NT2/D1 (cell line): ENCODE results near the gene PRDX5.
A peak's percentile ranks its signal among the peaks of the same experiment; 100 is the strongest.

Experiments used
- DNase-seq: peaks from one replicate; pipeline ENCODE4 v3.0.0-alpha.2; 2011; ENCODE audit warnings: low read depth, low spot score
- H3K27me3 ChIP-seq: 2 replicates; pipeline ENCODE4 v1.6.0; 2011; ENCODE audit warnings: mild to moderate bottlenecking; ENCODE audit not compliant: insufficient read length, insufficient read depth
- H3K36me3 ChIP-seq: 2 replicates; pipeline ENCODE4 v1.6.1; 2011; ENCODE audit warnings: mild to moderate bottlenecking, low read length, mixed read lengths; ENCODE audit not compliant: insufficient read depth, insufficient read length
- H3K4me1 ChIP-seq: 2 replicates; pipeline ENCODE4 v1.5.1; 2011; ENCODE audit not compliant: insufficient read depth, insufficient read length
- H3K4me3 ChIP-seq: 2 replicates; pipeline ENCODE4 v1.5.1; 2011; ENCODE audit warnings: low read depth; ENCODE audit not compliant: insufficient read length
- H3K9ac ChIP-seq: 2 replicates; pipeline ENCODE4 v1.6.0; 2011; ENCODE audit warnings: low read depth; ENCODE audit not compliant: insufficient read length
- H3K9me3 ChIP-seq: 2 replicates; pipeline ENCODE4 v1.5.1; 2011; ENCODE audit warnings: mild to moderate bottlenecking, low read length; ENCODE audit not compliant: insufficient read depth
- SUZ12 ChIP-seq: IDR thresholded peaks from 2 replicates; pipeline ENCODE4 v1.6.1; 2011; ENCODE audit not compliant: insufficient read length, insufficient read depth; ENCODE audit errors: extremely low read depth
- YY1 ChIP-seq: IDR thresholded peaks from 2 replicates; pipeline ENCODE4 v1.6.1; 2011; ENCODE audit not compliant: insufficient read length, insufficient read depth
- ZNF274 ChIP-seq: IDR thresholded peaks from 2 replicates; pipeline ENCODE4 v1.6.1; 2011; ENCODE audit warnings: mild to moderate bottlenecking, low read depth, low read length

PRDX5 gene

GRCh38 chr11:64286801-64287159 is 31.1 kb upstream of the PRDX5 start:
- TF ChIP-seq ZNF274, result no peak
- TF ChIP-seq SUZ12, result no peak
- no peak for TF ChIP-seq YY1
- Histone ChIP-seq H3K9ac (no peak overlapping the region), H3K9me3 (no peaks in the 10 kb centered on the region), H3K36me3 (peaks cover 20% of the 10 kb centered on the region), H3K4me3 (no peak overlapping the region), H3K4me1 (peaks cover 6% of the 10 kb centered on the region), H3K27me3 (peaks cover 28% of the 10 kb centered on the region)
- no peak for DNase-seq

DNA sequence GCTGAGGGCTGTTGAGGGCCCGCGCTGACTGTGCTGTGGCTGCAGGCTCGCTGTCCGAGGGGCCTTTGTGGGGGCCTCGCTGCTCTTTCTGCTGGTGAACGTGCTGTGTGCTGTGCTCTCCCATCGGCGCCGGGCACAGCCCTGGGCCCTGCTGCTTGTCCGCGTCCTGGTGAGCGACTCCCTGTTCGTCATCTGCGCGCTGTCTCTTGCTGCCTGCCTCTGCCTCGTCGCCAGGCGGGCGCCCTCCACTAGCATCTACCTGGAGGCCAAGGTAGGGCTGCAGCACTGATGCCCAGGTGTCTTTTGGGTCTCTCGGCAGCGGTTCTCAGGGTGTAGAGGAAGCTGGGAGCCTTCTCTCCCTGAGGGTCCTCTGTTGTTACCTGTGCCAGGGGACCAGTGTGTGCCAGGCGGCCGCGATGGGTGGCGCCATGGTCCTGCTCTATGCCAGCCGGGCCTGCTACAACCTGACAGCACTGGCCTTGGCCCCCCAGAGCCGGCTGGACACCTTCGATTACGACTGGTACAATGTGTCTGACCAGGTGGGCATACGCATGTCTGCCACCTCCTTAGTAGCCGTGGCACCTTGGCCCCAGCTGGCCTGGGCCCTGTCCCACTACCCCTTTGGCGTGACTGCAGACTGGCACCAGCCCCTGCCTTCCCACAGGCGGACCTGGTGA is 30.1 kb upstream of the PRDX5 start:
- H3K9ac ChIP-seq, result no peak overlapping the region
- H3K9me3 ChIP-seq, result no peaks in the 10 kb centered on the region
- TF ChIP-seq ZNF274 (no peak), YY1 (no peak), SUZ12 (no peak)
- no peak overlapping the region for H3K4me3 ChIP-seq
- no peak for DNase-seq
- peaks cover 13% of the 10 kb centered on the region for H3K36me3 ChIP-seq
- peaks cover 38% of the 10 kb centered on the region for H3K27me3 ChIP-seq
- H3K4me1 ChIP-seq, result peaks cover 11% of the 10 kb centered on the region

GRCh38 chr11:64288353-64288750 is 29.6 kb upstream of the PRDX5 start:
- no peaks in the 10 kb centered on the region for H3K9me3 ChIP-seq
- no peak overlapping the region for H3K9ac ChIP-seq
- H3K4me1 ChIP-seq, result peaks cover 11% of the 10 kb centered on the region
- DNase-seq, result no peak
- H3K36me3 ChIP-seq, result peaks cover 13% of the 10 kb centered on the region
- TF ChIP-seq SUZ12, result no peak
- no peak for TF ChIP-seq YY1
- TF ChIP-seq ZNF274, result no peak
- H3K4me3 ChIP-seq, result no peak overlapping the region
- peaks cover 44% of the 10 kb centered on the region for H3K27me3 ChIP-seq

GRCh38 chr11:64289002-64289564 is 28.8 kb upstream of the PRDX5 start:
- no peak for DNase-seq
- no peak overlapping the region for H3K9ac ChIP-seq
- peaks cover 51% of the 10 kb centered on the region for H3K27me3 ChIP-seq
- H3K4me3 ChIP-seq, result no peak overlapping the region
- H3K9me3 ChIP-seq, result no peaks in the 10 kb centered on the region
- TF ChIP-seq ZNF274, result no peak
- TF ChIP-seq YY1, result no peak
- TF ChIP-seq SUZ12, result no peak
- peaks cover 13% of the 10 kb centered on the region for H3K36me3 ChIP-seq
- H3K4me1 ChIP-seq, result peaks cover 11% of the 10 kb centered on the region

DNA sequence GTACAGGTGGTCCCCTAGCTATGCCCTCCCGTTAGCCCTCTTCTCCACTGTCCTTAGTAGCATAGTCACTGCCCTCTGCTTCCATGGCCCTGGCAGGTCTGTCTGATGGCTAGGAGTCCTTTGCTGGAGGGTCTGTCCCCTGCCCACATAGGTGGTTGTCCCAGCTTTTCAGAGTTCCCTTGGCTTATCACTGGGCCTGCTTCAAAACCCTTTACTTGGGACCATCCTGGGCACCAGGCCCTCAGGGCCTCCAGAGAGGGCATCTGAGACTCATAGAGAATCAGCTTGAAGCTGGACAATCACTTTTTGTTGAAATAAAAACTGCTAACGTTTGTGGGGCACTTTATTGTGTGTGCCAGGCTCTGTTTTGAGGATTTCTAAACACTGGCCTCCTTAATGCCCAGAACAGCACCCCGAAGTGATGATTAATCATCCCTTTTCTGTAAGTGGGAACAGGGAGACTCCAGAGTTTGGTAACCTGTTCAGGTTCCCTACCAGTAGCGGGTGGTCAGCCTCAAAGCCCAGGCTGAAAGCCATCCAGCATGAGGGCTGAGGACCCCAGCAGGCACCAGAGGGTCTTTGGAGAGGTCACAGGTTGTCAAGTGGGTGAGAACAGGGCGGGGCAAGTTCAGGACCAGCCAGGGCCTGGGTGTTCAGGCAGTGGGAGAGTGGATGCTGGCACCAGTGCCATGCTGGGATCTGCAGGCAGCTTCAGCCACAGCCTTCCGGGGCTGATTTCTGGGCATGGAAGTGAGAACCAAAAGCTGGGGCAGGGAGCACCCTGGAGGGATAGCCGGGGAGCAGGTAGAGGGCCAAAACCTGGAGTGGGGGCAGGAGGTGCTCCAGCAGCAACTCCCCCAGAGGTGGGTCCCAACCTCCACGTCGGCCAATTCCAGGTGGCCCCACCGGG is 27.3 kb upstream of the PRDX5 start:
- H3K4me3 ChIP-seq, result no peak overlapping the region
- peaks cover 66% of the 10 kb centered on the region for H3K27me3 ChIP-seq
- DNase-seq, result no peak
- peak overlapping the region; percentile 26 for H3K9ac ChIP-seq
- no peaks in the 10 kb centered on the region for H3K9me3 ChIP-seq
- H3K36me3 ChIP-seq, result peaks cover 13% of the 10 kb centered on the region
- peaks cover 8% of the 10 kb centered on the region for H3K4me1 ChIP-seq
- TF ChIP-seq SUZ12 (no peak), ZNF274 (no peak), YY1 (no peak)

DNA sequence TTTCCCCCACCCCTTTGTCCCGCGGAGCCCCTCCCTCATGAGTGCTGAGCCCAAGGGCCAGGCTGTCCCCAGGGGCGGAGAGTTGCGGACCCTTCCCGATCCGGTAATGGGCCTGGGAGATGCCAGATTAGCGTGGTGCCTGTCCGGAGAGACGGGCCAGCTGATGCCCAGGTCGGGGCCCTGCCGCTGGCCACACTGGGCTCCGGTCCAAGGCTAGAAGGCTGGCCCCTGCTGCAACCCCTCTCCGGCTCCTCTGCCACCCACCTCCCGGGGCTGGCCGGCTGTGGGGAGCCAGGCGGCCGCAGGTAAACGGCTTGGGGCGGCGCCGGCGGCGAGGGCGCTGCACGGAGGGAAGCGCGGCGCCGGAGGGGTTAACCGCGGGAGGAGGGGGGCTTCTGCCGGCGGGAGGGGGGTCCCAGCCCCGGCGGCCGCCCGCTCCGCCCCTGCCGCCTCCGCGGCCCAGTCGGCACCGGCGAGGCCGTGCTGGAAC is 26.6 kb upstream of the PRDX5 start, which contains the start of gene KCNK4:
TSS of gene KCNK4 (plus strand) at position 41 of the 490 bp plus-strand sequence. CDS start 1,717 bp downstream, outside the sequence.
- DNase-seq, result no peak
- Histone ChIP-seq H3K4me1 (peaks cover 8% of the 10 kb centered on the region), H3K36me3 (peaks cover 13% of the 10 kb centered on the region), H3K4me3 (peak within 1 kb of the TSS; percentile 65), H3K9me3 (no peaks in the 10 kb centered on the region), H3K27me3 (peaks cover 73% of the 10 kb centered on the region), H3K9ac (peak within 1 kb of the TSS; percentile 71)
- TF ChIP-seq ZNF274, result no peak
- TF ChIP-seq YY1, result no peak
- peak; percentile 88 for TF ChIP-seq SUZ12
